Right atrium auricular region (tissue), 2 donors: Measurements from ENCODE around the gene BTNL3. TPM values are rescaled to one million over a fixed set of nuclear protein-coding genes. Genes with fewer than 3 reads are reported as not detected.

Experiments
- DNase-seq: peaks from one replicate; pipeline ENCODE4 v3.0.0-alpha.2; 2019; ENCODE audit warnings: low spot score
- H3K27ac ChIP-seq, 2 donors: fragments of 200-600 bp; sonication (generic); 1 replicate in 1 of 2; 2 replicates in 1 of 2; pipeline ENCODE4 v1.5.1; 2016 to 2019
- H3K27me3 ChIP-seq, 2 donors: fragments of 200-600 bp; sonication (generic); one replicate each; pipeline versions ENCODE4 v1.5.1 to v1.6.0; 2017 to 2019
- H3K36me3 ChIP-seq: fragments of 200-600 bp; sonication (generic); one replicate; pipeline ENCODE4 v1.5.1; 2016
- H3K4me1 ChIP-seq, 2 donors: fragments of 200-600 bp; sonication (generic); one replicate each; pipeline versions ENCODE4 v1.5.1 to v1.6.0; 2017 to 2019
- H3K4me3 ChIP-seq, 2 donors: fragments of 200-600 bp; sonication (generic); 1 replicate in 1 of 2; 2 replicates in 1 of 2; pipeline ENCODE4 v1.5.1; 2017 to 2019; ENCODE audit warnings: mild to moderate bottlenecking in 1 of 2, moderate library complexity in 1 of 2
- H3K9me3 ChIP-seq, 2 donors: fragments of 200-600 bp; sonication (generic); one replicate each; pipeline ENCODE4 v1.5.1; 2019
- CTCF ChIP-seq, 2 donors: fragments of 200-600 bp; sonication (generic); IDR thresholded peaks; one replicate each; pipeline ENCODE4 v1.5.1; 2019; ENCODE audit warnings: antibody characterized with exemption in 2 of 2
- total RNA-seq, 2 donors: library from RNA; depleted of rRNA; stranded (reverse); fragments of >200 nt; gene quantifications; one replicate each; pipeline ENCODE4 v1.1.0, GENCODE V29; 2016

Gene BTNL3
- total RNA-seq: not detected

GRCh38 chr5:180988592-180988991, at the start of gene BTNL3:
BTNL3 (plus strand) TSS chr5:180988846; CDS start chr5:180989029, 183 bp downstream.
- DNase-seq: no peak
- H3K9me3 ChIP-seq: no peaks in the 10 kb centered on the region
- H3K4me3 ChIP-seq: no peak within 1 kb of the TSS
- H3K36me3 ChIP-seq: no peaks in the 10 kb centered on the region
- no peak within 1 kb of the TSS for H3K27ac ChIP-seq
- H3K27me3 ChIP-seq: no peaks in the 10 kb centered on the region
- H3K4me1 ChIP-seq: no peaks in the 10 kb centered on the region
- no peak for TF ChIP-seq CTCF (IDR thresholded peaks at IDR 0.05)

- no peaks in the 10 kb centered on the region for H3K27me3 ChIP-seq
- no peak overlapping the region for H3K4me3 ChIP-seq
- H3K4me1 ChIP-seq: no peaks in the 10 kb centered on the region
- no peaks in the 10 kb centered on the region for H3K36me3 ChIP-seq
- H3K9me3 ChIP-seq: no peaks in the 10 kb centered on the region
- no peak for DNase-seq
- TF ChIP-seq CTCF (IDR thresholded peaks at IDR 0.05): no peak
- H3K27ac ChIP-seq: no peak overlapping the region
Measured at GRCh38 chr5:180950291-180950949, 38.2 kb upstream of the BTNL3 start.

GRCh38 chr5:180959661-180960060, 29.0 kb upstream of the BTNL3 start:
- no peak for DNase-seq
- TF ChIP-seq CTCF (IDR thresholded peaks at IDR 0.05): no peak
- Histone ChIP-seq H3K9me3 (no peaks in the 10 kb centered on the region), H3K27ac (no peak overlapping the region), H3K4me1 (no peaks in the 10 kb centered on the region), H3K4me3 (no peak overlapping the region), H3K36me3 (no peaks in the 10 kb centered on the region), H3K27me3 (no peaks in the 10 kb centered on the region)

- Histone ChIP-seq H3K9me3 (no peaks in the 10 kb centered on the region), H3K36me3 (no peaks in the 10 kb centered on the region), H3K27me3 (no peaks in the 10 kb centered on the region), H3K27ac (no peak overlapping the region), H3K4me1 (no peaks in the 10 kb centered on the region), H3K4me3 (no peak overlapping the region)
- no peak for DNase-seq
- TF ChIP-seq CTCF (IDR thresholded peaks at IDR 0.05): no peak
Measured at GRCh38 chr5:180960209-180960608, 28.4 kb upstream of the BTNL3 start.

GRCh38 chr5:180969406-180969805, 19.2 kb upstream of the BTNL3 start:
- Histone ChIP-seq H3K9me3 (no peaks in the 10 kb centered on the region), H3K27ac (no peak overlapping the region), H3K36me3 (no peaks in the 10 kb centered on the region), H3K4me1 (no peaks in the 10 kb centered on the region), H3K4me3 (no peak overlapping the region), H3K27me3 (no peaks in the 10 kb centered on the region)
- TF ChIP-seq CTCF (IDR thresholded peaks at IDR 0.05): no peak
- DNase-seq: no peak

GRCh38 chr5:180970336-180970735, 18.3 kb upstream of the BTNL3 start:
- no peak for DNase-seq
- Histone ChIP-seq H3K9me3 (no peaks in the 10 kb centered on the region), H3K27me3 (no peaks in the 10 kb centered on the region), H3K27ac (no peak overlapping the region), H3K4me1 (no peaks in the 10 kb centered on the region), H3K36me3 (no peaks in the 10 kb centered on the region), H3K4me3 (no peak overlapping the region)
- no peak for TF ChIP-seq CTCF (IDR thresholded peaks at IDR 0.05)
